T1000 (cell line): ENCODE measurements around the gene SGMS2.
A peak's percentile ranks its signal among the peaks of the same experiment; 100 is the strongest.
"Not testable (repeated sequence)": the region's sequence is repeated elsewhere in the genome, so short reads cannot be mapped to it uniquely, and the experiment has no call there.

ENCODE experiments used
- DNase-seq: peaks from one replicate; lab custom pipeline; 2025; ENCODE audit warnings: mixed read lengths; lab: John Stamatoyannopoulos, UW

The SGMS2 gene

DNA sequence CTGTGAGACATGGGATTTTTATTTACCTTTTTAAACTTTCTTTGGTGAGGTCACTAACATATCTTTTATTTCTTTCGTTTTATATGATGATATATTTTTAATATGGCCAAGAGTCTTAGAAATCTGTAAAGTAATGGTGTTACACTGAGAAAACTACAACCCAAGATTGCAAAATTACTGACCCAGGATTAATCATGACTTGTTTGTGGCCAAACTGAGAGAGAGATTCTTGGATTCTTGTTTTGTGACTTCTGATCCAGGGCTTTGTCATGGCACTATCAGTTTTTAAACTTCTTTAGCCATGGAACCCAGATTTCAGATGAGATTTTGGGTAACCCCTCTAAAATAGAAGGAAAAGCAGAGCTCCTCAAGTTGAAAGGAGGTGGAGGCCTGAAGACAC is 42.0 kb downstream of the SGMS2 start:
- DNase-seq: no peak

DNA sequence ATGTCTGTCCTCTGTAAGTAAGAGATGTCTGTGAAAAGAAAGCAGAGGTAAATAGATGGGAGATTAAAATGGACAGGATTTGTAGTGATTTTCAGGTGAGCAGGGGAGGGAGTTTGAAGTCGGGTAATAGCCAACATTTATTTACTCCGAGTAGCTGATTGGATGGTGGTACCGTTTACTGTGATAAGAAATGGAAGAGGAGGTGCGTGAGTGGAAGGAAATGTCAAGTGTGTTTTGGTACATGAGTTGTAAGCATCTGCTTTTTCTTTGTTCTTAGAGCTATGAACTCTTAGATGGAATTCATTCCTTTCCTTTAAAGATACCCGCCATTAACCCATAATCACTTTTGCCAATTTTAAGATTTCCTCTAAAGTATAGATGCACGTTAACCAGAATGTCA is 45.5 kb downstream of the SGMS2 start:
- no peak for DNase-seq

DNA sequence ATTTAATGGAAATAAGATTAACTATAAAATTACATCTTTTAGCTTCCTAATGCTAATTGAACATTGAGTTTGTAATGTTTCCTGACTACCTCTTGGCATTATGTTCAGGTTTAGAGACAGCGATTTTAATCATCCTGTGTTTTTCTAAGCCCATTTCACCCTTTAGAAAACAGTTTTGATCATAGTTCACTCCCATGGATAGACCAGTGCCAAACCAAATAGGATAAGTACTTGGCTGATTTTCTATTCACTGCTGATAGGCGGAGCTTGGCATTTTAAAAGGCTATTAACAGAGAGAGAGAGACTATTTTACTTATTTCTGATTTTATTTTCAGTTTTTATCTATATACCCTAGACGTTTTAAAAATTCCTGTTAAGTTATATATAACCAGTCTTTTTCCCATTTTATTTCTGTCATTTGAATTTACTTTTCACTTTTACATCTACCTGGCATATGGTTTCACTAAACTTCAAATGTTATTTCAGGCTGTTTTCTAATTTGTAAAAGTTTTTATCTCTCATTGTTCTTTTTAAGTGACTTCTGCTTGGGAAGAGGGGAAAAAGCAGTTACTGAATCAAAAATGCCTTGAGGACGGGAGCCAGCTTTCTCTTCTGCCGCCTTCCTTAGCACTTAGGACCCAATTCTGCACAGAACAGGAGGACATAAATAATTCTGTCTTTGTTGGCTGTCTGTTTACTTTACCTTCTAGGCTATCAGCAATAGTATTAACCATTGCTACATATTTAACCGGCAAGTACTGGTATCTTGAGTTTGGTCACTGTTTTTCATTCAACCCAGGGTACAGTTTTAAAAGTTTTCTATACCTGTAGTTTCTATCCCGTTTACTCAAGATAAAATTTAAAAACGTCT is 46.4 kb downstream of the SGMS2 start:
- DNase-seq: no peak

DNA sequence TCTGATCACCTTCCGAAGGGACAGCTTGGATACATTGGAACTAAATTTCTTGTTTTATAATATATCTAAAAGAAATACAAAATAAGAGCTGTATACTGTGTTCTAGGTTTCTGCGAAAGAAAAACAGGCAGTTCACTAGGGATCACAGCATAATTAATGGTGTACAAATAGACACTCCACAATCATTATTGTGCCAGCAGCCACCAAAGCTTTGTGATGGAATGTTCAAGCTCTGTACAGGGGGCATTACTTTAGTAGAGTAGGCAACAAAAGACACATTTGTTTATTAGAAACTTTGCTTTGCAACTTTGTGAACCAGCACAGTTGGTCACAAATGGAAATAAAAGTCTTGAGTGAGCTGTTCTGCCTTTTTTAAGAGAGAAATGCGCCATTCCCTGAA is 49.3 kb downstream of the SGMS2 start:
- no peak for DNase-seq

DNA sequence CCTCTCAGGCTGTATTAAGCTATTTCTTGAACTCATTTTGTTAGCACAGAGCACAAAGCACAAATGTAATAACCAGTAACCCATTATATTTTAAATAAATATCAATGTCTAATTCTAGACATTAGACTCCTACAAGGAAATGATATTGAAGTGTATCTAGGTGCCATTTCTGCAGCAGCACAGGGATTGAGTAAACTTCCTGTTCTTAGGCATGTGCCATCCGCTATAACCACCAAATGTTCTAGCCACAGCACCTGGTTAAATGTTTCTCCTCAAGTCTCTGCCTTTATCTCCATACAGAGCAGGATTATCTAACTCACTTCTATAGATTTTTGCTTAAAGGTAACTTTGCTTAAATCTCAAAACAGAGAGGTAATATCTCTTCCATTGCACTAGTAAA is 51.4 kb downstream of the SGMS2 start:
- no peak for DNase-seq

DNA sequence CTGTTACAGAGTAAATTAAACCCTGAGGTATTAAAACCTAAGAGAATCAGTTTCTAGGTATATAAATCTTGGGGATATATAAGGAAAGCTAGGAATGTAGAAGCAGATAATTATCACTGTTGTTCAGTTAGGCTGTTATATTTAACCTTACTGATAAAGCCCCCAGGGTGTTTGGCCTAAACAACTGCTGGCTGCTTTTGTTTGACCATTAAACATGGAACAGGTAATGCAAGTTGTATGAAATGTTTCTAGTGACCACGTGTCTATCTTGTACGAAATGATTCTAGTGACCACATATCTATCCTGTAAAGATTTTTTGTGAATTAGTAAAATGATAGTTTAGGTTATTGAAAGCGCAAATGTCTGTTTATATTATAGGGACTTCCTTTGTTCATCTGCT is 52.6 kb downstream of the SGMS2 start:
- DNase-seq: no peak

DNA sequence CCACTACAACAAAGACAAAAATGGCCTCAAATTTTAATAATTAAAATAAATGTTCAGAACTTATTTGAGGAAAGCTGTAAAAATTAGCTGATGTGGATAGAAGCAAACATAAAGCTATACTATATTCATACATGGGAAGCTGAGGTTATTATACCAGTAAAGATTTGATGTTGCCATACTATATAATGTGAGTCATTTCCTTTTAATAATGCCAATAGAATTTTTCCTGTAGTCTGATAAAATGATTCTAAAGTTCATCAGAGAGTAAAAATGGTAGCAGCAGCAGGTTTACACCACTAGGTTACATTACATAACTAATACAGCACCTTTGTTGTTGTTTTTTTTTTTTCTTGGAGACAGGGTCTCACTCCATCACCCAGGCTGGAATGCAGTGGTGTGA is 61.1 kb downstream of the SGMS2 start:
- no peak for DNase-seq

DNA sequence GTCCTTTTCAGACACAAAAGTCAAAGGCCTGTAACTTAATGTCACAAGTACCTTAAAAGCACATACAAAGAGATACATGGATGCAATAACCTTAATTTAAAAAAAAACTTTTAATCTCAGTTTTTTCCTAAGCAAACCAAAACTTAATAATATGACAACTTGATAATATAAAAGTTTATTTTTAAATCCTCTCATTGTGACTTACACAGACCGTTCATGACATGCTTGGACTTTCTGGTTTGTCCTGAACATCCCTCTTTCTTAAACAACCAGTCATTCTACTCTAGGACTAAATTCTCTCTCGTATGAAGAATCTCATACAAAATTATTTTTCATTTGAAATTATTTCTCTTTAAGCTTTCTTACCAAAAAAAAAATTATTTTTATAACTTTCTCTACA is 63.5 kb downstream of the SGMS2 start:
- no peak for DNase-seq

DNA sequence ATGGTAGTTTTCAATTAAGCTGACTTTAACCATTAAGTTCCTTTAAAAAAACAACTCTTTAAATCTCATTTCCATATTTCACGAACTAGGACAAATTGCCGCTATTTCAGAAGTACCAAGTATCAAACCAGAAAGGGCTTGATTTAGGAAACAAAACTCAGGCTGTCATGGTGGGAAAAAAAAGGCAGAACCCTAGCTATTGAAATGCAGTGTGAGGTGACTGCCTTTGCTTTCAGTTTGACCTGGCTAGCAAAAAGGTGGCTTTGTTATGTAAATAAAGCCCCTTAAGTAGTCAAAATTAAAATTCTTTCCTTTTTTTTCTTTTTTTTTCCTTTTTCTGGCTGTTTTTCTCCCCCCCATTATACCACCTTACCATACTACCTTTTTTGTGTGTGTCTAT is 66.0 kb downstream of the SGMS2 start:
- no peak for DNase-seq

DNA sequence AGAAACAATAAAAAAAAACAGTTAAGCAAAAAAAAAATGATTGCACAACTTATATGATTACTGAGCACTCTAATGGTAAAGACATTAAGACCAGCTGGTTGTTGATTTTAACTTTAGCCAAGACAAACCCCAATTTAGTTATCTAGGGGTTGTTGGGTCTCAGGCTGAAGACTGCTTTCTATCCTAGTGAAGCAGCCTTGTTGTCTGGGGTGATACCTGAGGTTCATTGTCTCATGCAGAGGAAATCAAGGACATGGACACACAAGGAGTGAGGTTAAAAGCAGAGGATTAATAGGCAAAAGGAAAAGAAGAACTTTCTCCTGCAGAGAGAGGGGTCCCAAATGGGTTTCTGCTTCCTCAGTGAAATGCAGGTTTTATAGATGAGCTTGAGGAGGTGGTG is 66.6 kb downstream of the SGMS2 start:
- no peak for DNase-seq

DNA sequence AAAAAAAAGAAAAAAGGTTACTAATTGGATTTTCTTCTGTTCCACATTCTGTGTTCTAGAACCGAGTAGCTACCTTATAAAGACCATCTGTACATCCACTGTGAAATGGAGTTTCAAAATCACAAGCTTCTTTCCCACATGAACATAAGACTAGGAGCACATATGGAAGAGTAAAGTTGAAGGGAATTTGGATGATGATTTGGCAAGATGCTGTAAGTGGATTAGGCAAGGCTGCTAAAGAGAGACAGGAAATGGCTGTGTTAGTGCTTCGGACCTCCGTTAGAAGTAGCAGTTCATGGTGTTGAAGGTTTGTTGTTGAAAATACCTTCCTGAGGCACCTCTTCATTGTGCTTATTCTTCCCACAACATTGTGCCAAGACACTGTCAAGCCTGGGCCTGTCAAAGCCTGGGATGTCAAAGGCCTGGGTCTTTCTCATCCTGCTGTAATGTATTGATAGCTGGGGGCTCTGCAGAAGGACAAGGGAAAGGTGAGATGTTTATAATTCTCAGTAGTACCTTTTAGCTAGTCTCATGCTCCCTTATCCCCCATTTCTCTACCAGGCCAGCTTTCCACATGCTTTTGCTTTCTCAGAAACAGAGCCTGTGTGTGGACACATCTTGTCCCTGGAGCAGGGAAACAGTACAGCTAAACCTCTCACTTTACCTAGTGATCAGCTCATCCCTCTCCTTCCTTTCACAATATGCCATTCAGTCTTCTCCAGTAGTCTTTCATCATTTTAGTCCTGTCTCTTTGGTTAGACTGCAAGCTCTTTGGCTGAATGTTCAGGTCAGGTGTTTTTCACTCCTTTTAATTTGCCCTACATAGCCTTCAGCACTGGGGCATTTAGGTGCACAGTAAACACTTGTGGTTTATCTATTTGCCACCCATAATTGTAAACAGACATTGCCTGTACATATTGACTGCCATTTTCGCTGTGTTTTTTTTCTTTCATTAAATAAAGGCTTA is 68.7 kb downstream of the SGMS2 start:
- no peak for DNase-seq

DNA sequence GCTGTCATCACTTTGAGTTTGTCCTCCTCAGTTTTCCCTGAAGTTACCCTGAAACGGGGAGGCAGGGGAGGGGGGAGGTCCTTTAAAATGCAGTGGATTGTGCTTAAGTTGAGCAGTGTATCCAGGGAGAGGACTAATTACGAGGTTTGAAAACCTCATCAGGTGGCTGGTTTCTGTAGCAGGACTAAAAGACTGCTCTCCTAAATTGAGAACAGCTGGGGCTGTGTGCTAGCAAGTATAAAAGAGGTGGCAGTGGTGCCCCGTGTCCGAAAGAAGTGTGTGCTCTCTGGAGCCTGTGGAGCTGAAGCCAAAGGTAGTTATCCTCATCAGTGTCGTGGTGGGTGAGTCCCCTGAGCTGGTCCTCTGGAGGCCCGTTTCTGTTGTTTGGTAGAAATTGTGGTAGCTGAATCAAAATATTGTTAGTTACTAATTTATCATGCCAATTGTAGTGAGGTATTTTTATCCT is 69.4 kb downstream of the SGMS2 start:
- DNase-seq: no peak

DNA sequence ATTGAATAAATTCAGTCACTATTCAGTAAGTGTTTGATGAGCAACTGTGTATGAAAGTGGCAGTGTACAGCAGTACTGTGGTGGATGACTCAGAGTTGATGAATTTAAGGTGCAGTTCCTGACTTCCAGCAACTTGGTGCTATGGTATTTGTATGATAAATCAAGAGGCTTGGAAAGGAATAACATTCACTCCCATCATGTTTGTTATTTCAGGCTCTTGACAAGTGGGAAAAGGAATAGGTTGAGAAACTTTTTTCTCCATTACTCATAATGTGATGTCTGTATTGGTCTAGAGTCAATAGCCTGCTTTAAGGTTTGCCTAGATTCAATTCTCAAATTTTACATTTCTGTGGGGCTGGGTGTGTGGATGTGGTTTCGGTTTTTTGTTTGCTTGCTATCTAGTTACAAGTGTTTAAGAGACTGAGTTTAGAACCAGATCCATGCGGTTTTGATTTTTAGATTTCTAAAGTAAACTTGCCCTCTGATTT is 71.5 kb downstream of the SGMS2 start:
- DNase-seq: peak; percentile 52

DNA sequence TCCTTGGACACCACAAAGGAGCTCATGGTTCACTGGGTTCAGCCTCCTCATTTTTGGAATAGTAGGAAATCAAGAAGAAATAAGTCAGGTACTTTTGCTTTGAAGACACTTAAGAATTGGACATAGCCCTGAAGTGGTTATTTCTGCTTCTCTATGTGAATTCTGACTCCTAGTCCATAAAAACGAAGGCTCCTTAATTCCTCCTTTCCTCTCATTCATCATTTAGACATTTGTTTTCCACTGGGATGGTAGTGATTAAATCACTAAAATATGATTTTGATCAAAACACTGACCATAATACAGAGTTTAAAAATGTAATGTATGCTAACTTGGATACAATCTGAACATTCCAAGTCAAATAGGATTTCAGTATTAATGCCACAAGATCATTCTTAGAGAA is 71.9 kb downstream of the SGMS2 start:
- no peak for DNase-seq

DNA sequence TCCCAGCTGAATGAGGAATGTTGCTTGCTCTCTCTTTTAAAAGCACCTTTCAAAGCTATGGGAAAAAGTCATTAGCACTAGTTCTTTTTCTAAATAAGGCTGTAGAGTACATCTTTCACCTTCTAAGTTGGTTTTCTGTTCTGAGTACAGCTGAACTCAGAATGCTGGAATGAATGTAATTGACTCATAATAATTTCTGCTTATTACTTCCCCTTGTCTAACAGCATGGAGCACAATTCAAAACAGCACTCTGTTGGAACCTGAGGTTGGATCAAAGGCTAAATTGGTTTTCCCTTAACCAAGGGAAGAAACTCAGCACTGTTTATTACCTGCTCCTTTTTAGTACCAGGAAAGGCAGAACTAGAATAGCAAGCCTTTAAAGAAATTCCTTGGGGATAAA is 73.1 kb downstream of the SGMS2 start:
- DNase-seq: no peak

DNA sequence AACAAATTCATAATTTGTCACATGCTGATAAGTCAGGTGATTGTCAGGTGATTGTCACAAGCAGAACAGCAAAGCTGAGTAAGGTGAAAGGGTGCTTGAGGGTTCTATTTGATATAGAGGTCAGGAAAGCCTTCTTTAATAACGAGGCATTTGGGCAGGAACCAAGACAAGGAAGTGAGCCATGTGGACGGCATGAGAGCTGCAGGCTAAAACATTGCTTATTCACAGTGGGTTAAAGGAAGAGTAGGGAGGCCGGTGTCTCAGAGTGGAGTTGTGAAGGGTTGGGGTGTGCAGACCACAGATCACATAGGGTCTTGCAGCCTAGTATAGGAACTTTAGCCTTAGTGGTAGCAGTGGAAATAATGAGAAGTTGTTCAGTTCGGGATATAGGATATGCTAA is 75.3 kb downstream of the SGMS2 start:
- no peak for DNase-seq

DNA sequence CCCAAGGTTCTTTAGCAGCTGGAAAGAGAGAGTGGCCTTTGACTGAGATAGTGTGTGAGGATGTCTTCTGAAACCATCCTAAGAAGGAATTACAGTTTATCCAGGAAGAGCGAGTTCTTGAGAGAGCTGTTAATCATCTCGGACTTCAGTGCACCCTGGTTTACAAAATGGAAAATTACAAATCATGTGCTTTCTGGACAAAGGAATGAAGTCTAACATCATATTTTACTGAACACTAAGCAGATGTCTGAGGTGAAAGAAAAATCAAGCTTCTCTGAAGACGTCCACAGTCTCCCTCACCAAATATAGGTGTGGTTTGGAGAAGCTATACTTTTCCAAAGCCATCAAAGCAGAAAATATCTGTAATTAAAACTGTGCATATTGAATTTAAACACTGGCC is 75.8 kb downstream of the SGMS2 start:
- no peak for DNase-seq

DNA sequence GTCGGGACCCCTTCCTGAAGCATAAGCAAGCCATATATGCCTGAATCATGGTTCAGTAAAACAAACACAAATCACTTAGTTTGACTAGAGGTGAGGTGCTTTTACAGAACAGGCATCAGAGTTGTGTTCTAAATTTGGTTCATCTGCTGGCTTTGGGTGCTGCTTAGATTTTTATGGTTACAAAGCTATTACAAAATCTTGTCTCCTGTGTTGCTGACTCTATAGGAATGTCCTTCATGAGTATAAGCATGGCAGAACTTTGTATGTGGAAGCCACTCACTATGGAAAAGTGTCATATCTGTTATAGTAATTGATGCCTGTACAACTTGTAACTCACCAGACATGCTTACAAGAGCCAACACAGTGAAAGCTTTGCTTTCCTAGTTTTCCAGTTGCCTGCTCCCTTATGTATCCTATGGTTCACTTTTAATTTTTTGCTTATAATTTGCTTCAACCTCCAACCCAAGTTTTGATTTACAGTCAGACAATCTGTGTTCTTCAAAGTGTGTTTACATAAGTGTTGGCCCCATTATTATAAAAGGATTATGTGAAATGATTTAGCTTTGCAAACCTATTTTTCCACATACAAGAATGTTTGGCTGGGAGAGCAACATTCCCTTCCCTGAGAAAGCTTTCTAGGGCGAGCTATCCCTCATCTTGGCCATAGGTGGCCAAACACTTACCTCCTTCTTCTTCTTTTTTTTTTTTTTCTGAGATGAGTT is 76.6 kb downstream of the SGMS2 start:
- DNase-seq: no peak

DNA sequence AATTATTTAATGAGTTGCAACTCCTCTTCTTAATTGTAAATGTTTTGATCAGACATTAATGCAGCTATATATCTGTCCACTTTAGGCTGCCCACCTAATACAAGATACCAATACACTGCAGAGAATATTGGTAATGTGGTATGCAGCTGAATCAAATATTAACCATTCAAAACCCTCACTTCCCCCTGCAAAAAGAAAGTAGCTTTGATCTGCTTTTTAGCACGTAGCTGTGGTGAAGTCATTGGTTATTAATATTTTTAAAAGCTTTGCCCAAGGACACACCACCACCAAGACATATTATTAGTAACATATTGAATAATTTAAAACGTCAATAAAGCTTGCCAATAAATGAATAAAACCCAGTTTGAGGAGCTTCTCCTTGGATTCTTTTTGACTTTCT is 78.0 kb downstream of the SGMS2 start:
- no peak for DNase-seq

DNA sequence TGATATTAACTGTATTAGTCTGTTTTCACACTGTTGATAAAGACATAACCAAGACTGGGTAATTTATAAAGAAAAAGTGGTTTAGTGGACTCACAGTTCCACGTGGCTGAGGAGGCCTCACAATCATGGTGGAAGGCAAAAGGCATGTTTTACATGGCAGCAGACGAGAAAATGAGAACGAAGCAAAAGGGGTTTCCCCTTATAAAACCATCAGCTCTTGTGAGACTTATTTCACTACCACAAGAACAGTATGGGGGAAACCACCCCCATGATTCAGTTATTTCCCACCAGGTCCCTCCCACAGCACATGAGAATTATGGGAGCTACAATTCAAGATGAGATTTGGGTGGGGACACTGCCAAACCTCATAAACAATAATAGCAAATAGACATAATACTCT is 80.3 kb downstream of the SGMS2 start:
- DNase-seq: not testable (repeated sequence)

DNA sequence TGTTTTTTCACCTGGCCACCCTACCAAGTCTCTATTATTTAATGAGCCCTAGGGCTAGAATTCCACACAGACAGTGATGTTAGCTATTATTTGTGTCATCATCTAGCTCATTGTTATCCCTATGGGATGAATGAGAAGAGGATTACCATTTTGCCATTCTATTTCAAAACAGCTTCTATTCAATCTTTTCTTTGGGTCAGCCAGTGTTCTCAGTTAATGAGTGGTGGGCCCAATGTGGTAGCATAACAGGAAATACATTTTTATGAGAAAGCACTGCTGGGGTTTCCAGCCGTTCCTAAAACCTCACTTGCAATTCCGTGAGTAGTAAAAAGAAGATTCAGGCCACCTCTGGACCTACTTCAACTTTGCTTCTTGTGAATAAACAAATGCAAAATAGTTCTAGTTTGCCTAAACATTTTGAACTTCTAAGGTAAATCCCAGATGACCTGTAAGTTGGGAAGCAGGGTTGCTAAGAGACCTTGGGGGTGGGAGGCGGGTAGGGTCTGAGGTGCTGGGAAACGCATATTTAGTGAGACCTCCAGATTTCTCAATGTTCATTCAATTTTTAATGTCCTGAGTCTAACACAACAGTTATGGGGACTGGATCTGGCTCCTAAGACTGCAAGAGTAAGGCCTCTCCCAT is 81.8 kb downstream of the SGMS2 start:
- no peak for DNase-seq

DNA sequence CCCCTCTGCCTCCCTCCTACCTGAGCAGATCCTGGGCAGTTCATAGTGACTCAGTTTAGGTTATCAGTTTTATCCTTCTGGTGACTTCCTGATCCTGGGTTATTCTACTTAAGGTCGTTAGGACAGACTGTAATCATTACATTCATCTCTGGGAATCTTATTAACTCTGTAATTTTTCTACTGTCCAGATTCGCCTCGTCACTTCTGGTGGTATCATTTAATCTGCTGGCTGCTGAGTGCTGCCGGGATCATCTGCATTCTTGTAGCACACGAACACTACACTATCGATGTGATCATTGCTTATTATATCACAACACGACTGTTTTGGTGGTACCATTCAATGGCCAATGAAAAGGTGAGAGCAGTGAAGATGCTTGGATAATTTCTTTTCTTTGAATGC is 83.6 kb downstream of the SGMS2 start:
- no peak for DNase-seq
